ENCODE measurements around the gene MBNL2.

The MBNL2 gene

GRCh38 chr13:97313551-97314260 lies 91.6 kb downstream of the MBNL2 start:
- no peak for DNase-seq

GRCh38 chr13:97316390-97316789 lies 94.3 kb downstream of the MBNL2 start:
- DNase-seq: peak in 1 of 10 donors; percentile 71
- intact Hi-C loops (cut with DNase I): no loop called here

More at GRCh38 chr13:97313551-97314260, 91.6 kb downstream of the MBNL2 start:
- intact Hi-C loops (cut with DNase I): no loop called here

GRCh38 chr13:97317933-97318332 lies 95.8 kb downstream of the MBNL2 start:
- no peak for DNase-seq
- intact Hi-C loops (cut with DNase I): no loop called here

- no peak for DNase-seq
- intact Hi-C loops (cut with DNase I): no loop called here
These were observed 96.4 kb downstream of the MBNL2 start for GRCh38 chr13:97318532-97318931.

GRCh38 chr13:97319113-97319720 lies 97.1 kb downstream of the MBNL2 start:
- DNase-seq: peak in 5 of 10 donors; percentile 42 to 86 (median 42)
- intact Hi-C loops (cut with DNase I): no loop called here

- no peak for DNase-seq
- intact Hi-C loops (cut with DNase I): no loop called here
These were observed 99.0 kb downstream of the MBNL2 start for GRCh38 chr13:97321101-97321500.

GRCh38 chr13:97321616-97322321 lies 99.6 kb downstream of the MBNL2 start:
- peak in 2 of 10 donors; percentile 23 to 84 for DNase-seq

GRCh38 chr13:97322740-97323342 lies 100.7 kb downstream of the MBNL2 start:
- DNase-seq: no peak
- intact Hi-C loops (cut with DNase I): no loop called here

More at GRCh38 chr13:97321616-97322321, 99.6 kb downstream of the MBNL2 start:
- intact Hi-C loops (cut with DNase I): no loop called here

- intact Hi-C loops (cut with DNase I): no loop called here
These were observed 102.0 kb downstream of the MBNL2 start for GRCh38 chr13:97324115-97324514.

GRCh38 chr13:97325738-97326137 lies 103.6 kb downstream of the MBNL2 start:
- intact Hi-C loops (cut with DNase I): no loop called here
- DNase-seq: no peak

More at GRCh38 chr13:97324115-97324514, 102.0 kb downstream of the MBNL2 start:
- no peak for DNase-seq

GRCh38 chr13:97327086-97327485 lies 105.0 kb downstream of the MBNL2 start:
- DNase-seq: no peak
- intact Hi-C loops (cut with DNase I): no loop called here

- intact Hi-C loops (cut with DNase I): no loop called here
- no peak for DNase-seq
These were observed 105.5 kb downstream of the MBNL2 start for GRCh38 chr13:97327506-97328221.

- intact Hi-C loops (cut with DNase I): no loop called here
- no peak for DNase-seq
These were observed 106.2 kb downstream of the MBNL2 start for GRCh38 chr13:97328222-97328790.

- no peak for DNase-seq
- intact Hi-C loops (cut with DNase I): no loop called here
These were observed 107.2 kb downstream of the MBNL2 start for GRCh38 chr13:97329331-97329730.

- intact Hi-C loops (cut with DNase I): no loop called here
- DNase-seq: no peak
These were observed 108.3 kb downstream of the MBNL2 start for GRCh38 chr13:97330448-97330847.

GRCh38 chr13:97332742-97333141 lies 110.6 kb downstream of the MBNL2 start:
- intact Hi-C loops (cut with DNase I): no loop called here
- DNase-seq: no peak

GRCh38 chr13:97333983-97334382 lies 111.8 kb downstream of the MBNL2 start:
- intact Hi-C loops (cut with DNase I): no loop called here
- DNase-seq: no peak

GRCh38 chr13:97334690-97335089 lies 112.6 kb downstream of the MBNL2 start:
- intact Hi-C loops (cut with DNase I): loop anchor here (5.0 kb wide), 1 partner anchor 107 kb away; no protein-coding TSS in a partner anchor
- DNase-seq: no peak

- DNase-seq: no peak
- intact Hi-C loops (cut with DNase I): loop anchor here (5.0 kb wide), 1 partner anchor 108 kb away; no protein-coding TSS in a partner anchor
These were observed 113.5 kb downstream of the MBNL2 start for GRCh38 chr13:97335488-97336134.

All from posterior cingulate gyrus (tissue), 11 donors.